BLaER1 treated with 17β-estradiol and CSF1 and Interleukin-3, amounts not matched to agents 10 nM and 100 nM (cell line): ENCODE measurements around the gene PDE7B.

Experiments
- H3K27ac ChIP-seq, 11 experiments: shearing (Covaris generic); formaldehyde crosslinking; 2 replicates each; pipeline ENCODE4 v1.8.1; 2022
- H3K27me3 ChIP-seq, 11 experiments: shearing (Covaris generic); formaldehyde crosslinking; 2 replicates each; pipeline ENCODE4 v1.8.1; 2022
- H3K36me3 ChIP-seq, 11 experiments: shearing (Covaris generic); formaldehyde crosslinking; 2 replicates each; pipeline ENCODE4 v1.8.1; 2022
- H3K4me1 ChIP-seq, 10 experiments: shearing (Covaris generic); formaldehyde crosslinking; 2 replicates each; pipeline ENCODE4 v1.8.1; 2022
- H3K4me2 ChIP-seq, 11 experiments: shearing (Covaris generic); formaldehyde crosslinking; 2 replicates each; pipeline ENCODE4 v1.8.1; 2022
- H3K4me3 ChIP-seq, 10 experiments: shearing (Covaris generic); formaldehyde crosslinking; 2 replicates each; pipeline ENCODE4 v1.8.1; 2022
- H3K9ac ChIP-seq, 11 experiments: shearing (Covaris generic); formaldehyde crosslinking; 2 replicates each; pipeline ENCODE4 v1.8.1; 2022
- H3K9me3 ChIP-seq, 11 experiments: shearing (Covaris generic); formaldehyde crosslinking; replicated peaks in 1 of 11; 2 replicates each; pipeline ENCODE4 v1.8.1; 2022
- H4K20me1 ChIP-seq, 11 experiments: shearing (Covaris generic); formaldehyde crosslinking; 2 replicates each; pipeline ENCODE4 v1.8.1; 2022
- Cebpa-rat ChIP-seq, 11 experiments: shearing (Covaris generic); IDR thresholded peaks; 2 replicates each; pipeline ENCODE4 v1.8.1; 2022

PDE7B gene

GRCh38 chr6:135895231-135895911 is 43.9 kb downstream of the PDE7B start:
- H3K9ac ChIP-seq, result no peak overlapping the region
- H3K4me2 ChIP-seq, result no peak overlapping the region
- no peaks in the 10 kb centered on the region for H3K27me3 ChIP-seq
- H4K20me1 ChIP-seq, result no peaks in the 10 kb centered on the region
- no peak for TF ChIP-seq Cebpa-rat (IDR thresholded peaks at IDR 0.05)
- H3K4me1 ChIP-seq, result no peaks in the 10 kb centered on the region
- no peaks in the 10 kb centered on the region for H3K36me3 ChIP-seq
- no peaks in the 10 kb centered on the region for H3K9me3 ChIP-seq
- no peak overlapping the region for H3K27ac ChIP-seq
- H3K4me3 ChIP-seq, result no peak overlapping the region

DNA sequence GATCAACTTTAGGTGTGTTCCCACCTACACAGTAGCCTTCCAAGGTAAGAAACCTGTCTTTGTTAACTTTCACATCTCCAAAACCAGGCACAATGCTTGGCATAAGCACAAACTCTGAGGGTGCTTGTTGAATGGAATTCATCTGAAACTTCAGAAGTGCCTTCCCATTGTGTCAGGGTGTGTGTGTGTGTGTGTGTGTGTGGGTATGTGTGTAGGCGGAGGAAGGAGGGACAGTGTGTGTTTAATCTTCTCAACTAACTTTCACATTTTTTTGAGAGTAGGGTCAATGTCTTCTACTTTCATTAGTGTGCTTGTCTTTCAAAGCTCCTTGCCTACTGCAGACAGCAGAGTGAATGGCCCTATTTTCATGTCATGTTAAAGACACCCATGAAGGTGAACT is 45.6 kb downstream of the PDE7B start:
- Histone ChIP-seq H3K4me1 (peaks cover 0 to 7% (median 0%) of the 10 kb centered on the region in 10 experiments; a peak in 1 of 20 replicates), H3K27ac (no peak overlapping the region), H3K27me3 (no peaks in the 10 kb centered on the region), H3K4me2 (no peak overlapping the region), H4K20me1 (no peaks in the 10 kb centered on the region), H3K9me3 (no peaks in the 10 kb centered on the region), H3K4me3 (no peak overlapping the region), H3K9ac (no peak overlapping the region), H3K36me3 (no peaks in the 10 kb centered on the region)
- no peak for TF ChIP-seq Cebpa-rat (IDR thresholded peaks at IDR 0.05)

- no peak for TF ChIP-seq Cebpa-rat (IDR thresholded peaks at IDR 0.05)
- H3K27ac ChIP-seq, result peak overlapping the region in 1 of 11 experiments; percentile 33; a peak in 1 of 22 replicates
Observed at GRCh38 chr6:135901774-135902524, 50.4 kb downstream of the PDE7B start.

GRCh38 chr6:135902756-135903331 is 51.3 kb downstream of the PDE7B start:
- Histone ChIP-seq H3K9ac (no peak overlapping the region), H3K36me3 (no peaks in the 10 kb centered on the region), H3K27me3 (no peaks in the 10 kb centered on the region), H3K9me3 (no peaks in the 10 kb centered on the region), H3K4me1 (peaks cover 0 to 21% (median 0%) of the 10 kb centered on the region in 10 experiments; a peak in 1 of 20 replicates), H3K27ac (no peak overlapping the region), H4K20me1 (no peaks in the 10 kb centered on the region), H3K4me3 (no peak overlapping the region), H3K4me2 (no peak overlapping the region)
- no peak for TF ChIP-seq Cebpa-rat (IDR thresholded peaks at IDR 0.05)

More at GRCh38 chr6:135901774-135902524, 50.4 kb downstream of the PDE7B start:
- no peak overlapping the region for H3K9ac ChIP-seq
- no peaks in the 10 kb centered on the region for H4K20me1 ChIP-seq
- peak overlapping the region in 1 of 11 experiments; percentile 18; a peak in 1 of 22 replicates for H3K4me2 ChIP-seq
- H3K4me3 ChIP-seq, result no peak overlapping the region
- H3K36me3 ChIP-seq, result no peaks in the 10 kb centered on the region
- H3K4me1 ChIP-seq, result peaks cover 0 to 21% (median 0%) of the 10 kb centered on the region in 10 experiments; a peak in 1 of 20 replicates
- H3K27me3 ChIP-seq, result no peaks in the 10 kb centered on the region
- no peaks in the 10 kb centered on the region for H3K9me3 ChIP-seq

DNA sequence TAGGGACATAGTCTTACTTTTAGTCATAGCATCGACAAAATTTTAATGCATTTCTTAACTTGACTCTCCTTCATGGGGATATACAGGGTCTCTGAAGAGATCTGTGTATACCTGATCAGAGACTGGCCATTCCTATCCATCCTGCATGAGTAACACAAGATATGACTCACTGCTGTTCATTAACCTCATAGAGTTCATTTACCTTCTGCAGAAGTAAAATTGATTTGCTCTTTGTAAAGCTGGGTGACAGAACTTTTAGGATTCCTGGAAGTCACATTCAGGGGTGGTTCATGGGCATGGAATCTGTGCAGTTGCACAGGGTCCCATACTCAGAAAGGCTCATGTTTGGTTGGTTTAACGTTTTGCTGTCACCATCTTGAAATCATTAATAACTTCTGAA is 53.2 kb downstream of the PDE7B start:
- Histone ChIP-seq H3K36me3 (no peaks in the 10 kb centered on the region), H4K20me1 (no peaks in the 10 kb centered on the region), H3K4me1 (peaks cover 0 to 21% (median 0%) of the 10 kb centered on the region in 10 experiments; a peak in 1 of 20 replicates), H3K9me3 (no peaks in the 10 kb centered on the region), H3K9ac (no peak overlapping the region), H3K4me2 (no peak overlapping the region), H3K4me3 (no peak overlapping the region), H3K27ac (no peak overlapping the region), H3K27me3 (no peaks in the 10 kb centered on the region)
- TF ChIP-seq Cebpa-rat (IDR thresholded peaks at IDR 0.05), result no peak

DNA sequence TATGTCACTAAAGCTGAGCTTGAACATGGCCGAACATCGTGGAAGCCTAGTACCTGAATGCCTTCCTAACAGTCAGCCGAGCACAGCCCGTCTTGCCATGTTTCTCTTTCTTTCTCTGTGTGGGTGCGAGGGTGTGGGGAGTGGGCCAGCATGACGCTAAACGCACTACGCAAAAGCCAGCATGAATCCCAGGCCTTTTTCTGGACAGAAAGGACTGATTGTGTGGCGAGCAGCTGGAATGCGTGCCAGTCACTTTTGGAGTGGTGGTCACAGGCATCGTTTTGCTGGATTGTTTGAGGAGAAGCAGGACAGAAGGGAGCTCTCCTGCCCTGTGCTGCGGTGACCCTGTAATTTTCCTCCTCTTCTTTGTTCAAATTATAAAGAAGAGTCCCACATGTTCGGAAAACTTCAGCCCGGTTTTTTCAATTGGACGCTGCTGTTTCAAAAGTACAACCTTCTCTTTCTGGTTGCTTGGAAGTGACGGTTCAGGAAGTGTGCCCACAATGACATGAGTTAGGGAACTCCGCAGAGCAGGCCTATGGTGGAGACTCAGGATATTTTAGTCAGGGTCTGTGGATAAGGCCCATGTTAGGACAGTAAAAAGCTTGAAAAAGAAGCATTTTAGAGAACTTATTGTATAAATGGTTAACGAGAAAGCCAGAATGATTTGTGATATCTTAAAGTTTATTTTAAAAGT is 54.3 kb downstream of the PDE7B start:
- no peaks in the 10 kb centered on the region for H4K20me1 ChIP-seq
- no peaks in the 10 kb centered on the region for H3K36me3 ChIP-seq
- no peak for TF ChIP-seq Cebpa-rat (IDR thresholded peaks at IDR 0.05)
- H3K4me2 ChIP-seq, result no peak overlapping the region
- H3K9me3 ChIP-seq, result no peaks in the 10 kb centered on the region
- peaks cover 0 to 21% (median 0%) of the 10 kb centered on the region in 10 experiments; a peak in 1 of 20 replicates for H3K4me1 ChIP-seq
- no peak overlapping the region for H3K9ac ChIP-seq
- H3K27me3 ChIP-seq, result no peaks in the 10 kb centered on the region
- H3K4me3 ChIP-seq, result no peak overlapping the region
- H3K27ac ChIP-seq, result no peak overlapping the region

DNA sequence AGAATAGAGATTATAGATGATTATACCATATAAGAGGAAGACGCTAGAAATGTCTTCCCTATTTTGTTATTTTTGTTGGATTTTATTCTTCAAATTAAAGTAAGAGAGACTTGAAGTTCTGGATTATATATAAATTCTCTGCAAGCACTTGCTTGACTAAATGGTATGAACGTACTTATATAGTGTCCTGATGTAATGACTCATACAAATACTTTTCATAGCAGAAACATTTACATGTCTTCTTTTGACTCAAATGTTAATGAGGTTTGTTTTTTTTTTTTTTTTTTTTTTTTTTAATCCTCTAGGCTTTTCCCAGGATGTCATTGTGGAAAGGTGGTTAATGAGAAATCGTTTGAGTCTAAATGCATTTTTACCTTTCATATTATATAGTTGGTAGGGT is 55.0 kb downstream of the PDE7B start:
- no peaks in the 10 kb centered on the region for H3K27me3 ChIP-seq
- no peak overlapping the region for H3K9ac ChIP-seq
- TF ChIP-seq Cebpa-rat (IDR thresholded peaks at IDR 0.05), result no peak
- H3K9me3 ChIP-seq, result no peaks in the 10 kb centered on the region
- no peak overlapping the region for H3K27ac ChIP-seq
- no peaks in the 10 kb centered on the region for H3K36me3 ChIP-seq
- peaks cover 0 to 18% (median 0%) of the 10 kb centered on the region in 10 experiments; a peak in 1 of 20 replicates for H3K4me1 ChIP-seq
- no peak overlapping the region for H3K4me3 ChIP-seq
- H3K4me2 ChIP-seq, result no peak overlapping the region
- no peaks in the 10 kb centered on the region for H4K20me1 ChIP-seq

- Histone ChIP-seq H3K27me3 (no peaks in the 10 kb centered on the region), H3K4me1 (peaks cover 0 to 14% (median 0%) of the 10 kb centered on the region in 10 experiments; a peak in 1 of 20 replicates), H3K9me3 (no peaks in the 10 kb centered on the region), H4K20me1 (no peaks in the 10 kb centered on the region), H3K4me2 (no peak overlapping the region), H3K27ac (no peak overlapping the region), H3K36me3 (no peaks in the 10 kb centered on the region), H3K9ac (no peak overlapping the region), H3K4me3 (no peak overlapping the region)
- TF ChIP-seq Cebpa-rat (IDR thresholded peaks at IDR 0.05), result no peak
Observed at GRCh38 chr6:135906972-135907465, 55.5 kb downstream of the PDE7B start.
